Measurements from ENCODE around the gene SETBP1.

Gene SETBP1

GRCh38 chr18:45054636-45055035 is 373.9 kb downstream of the SETBP1 start:
- no peak for DNase-seq

GRCh38 chr18:45055811-45056210 is 375.1 kb downstream of the SETBP1 start:
- no peak for DNase-seq

GRCh38 chr18:45056926-45057325 is 376.2 kb downstream of the SETBP1 start:
- no peak for DNase-seq

GRCh38 chr18:45057955-45058600 is 377.4 kb downstream of the SETBP1 start:
- DNase-seq: no peak

- DNase-seq: peak; percentile 62 to 64
Observed at GRCh38 chr18:45059695-45060094, 379.0 kb downstream of the SETBP1 start.

GRCh38 chr18:45060102-45060501 is 379.4 kb downstream of the SETBP1 start:
- DNase-seq: no peak

GRCh38 chr18:45061359-45061758 is 380.7 kb downstream of the SETBP1 start:
- no peak for DNase-seq

GRCh38 chr18:45063246-45064038 is 382.8 kb downstream of the SETBP1 start:
- no peak for DNase-seq

GRCh38 chr18:45066210-45066609 is 385.5 kb downstream of the SETBP1 start:
- no peak for DNase-seq

- DNase-seq: peak; percentile 59 to 65
Observed at GRCh38 chr18:45066886-45067285, 386.2 kb downstream of the SETBP1 start.

GRCh38 chr18:45068400-45069094 is 387.9 kb downstream of the SETBP1 start:
- DNase-seq: no peak

- DNase-seq: no peak
Observed at GRCh38 chr18:45069546-45069945, 388.9 kb downstream of the SETBP1 start.

GRCh38 chr18:45071956-45072355 is 391.3 kb downstream of the SETBP1 start:
- DNase-seq: peak; percentile 41 to 49

- peak; percentile 21 to 55 for DNase-seq
Observed at GRCh38 chr18:45073556-45073955, 392.9 kb downstream of the SETBP1 start.

GRCh38 chr18:45081566-45082181 is 401.0 kb downstream of the SETBP1 start:
- peak in 1 of 2 donors; percentile 15 for DNase-seq

- no peak for DNase-seq
Observed at GRCh38 chr18:45083226-45083855, 402.7 kb downstream of the SETBP1 start.

- no peak for DNase-seq
Observed at GRCh38 chr18:45084206-45084605, 403.5 kb downstream of the SETBP1 start.

GRCh38 chr18:45085916-45086624 is 405.4 kb downstream of the SETBP1 start:
- no peak for DNase-seq

GRCh38 chr18:45086777-45087176 is 406.1 kb downstream of the SETBP1 start:
- DNase-seq: no peak

- DNase-seq: no peak
Observed at GRCh38 chr18:45090526-45091140, 409.9 kb downstream of the SETBP1 start.

- DNase-seq: peak; percentile 5 to 39
Observed at GRCh38 chr18:45100321-45101105, 419.8 kb downstream of the SETBP1 start.

All from inflammatory macrophage treated with lipopolysaccharide for 1 hour (primary cell).